K562 (cell line): ENCODE data around the gene ZBTB49. TPM values are rescaled to one million over a fixed set of nuclear protein-coding genes. Genes with fewer than 3 reads are reported as not detected.

ENCODE experiments used
- ARID3B ChIP-seq: fragments of 250-450 bp; sonication (Bioruptor Pico); IDR thresholded peaks from 2 replicates; pipeline ENCODE4 v1.4.0; 2020; ENCODE audit warnings: borderline replicate concordance
- ARNT ChIP-seq, 2 experiments: fragments of 450-650 bp; IDR thresholded peaks; 2 replicates each; pipeline ENCODE4 v1.6.1; 2016; ENCODE audit warnings: mild to moderate bottlenecking in 1 of 2
- CBX5 ChIP-seq: IDR thresholded peaks from 2 replicates; pipeline ENCODE4 v1.6.1; 2014; ENCODE audit warnings: low read depth, borderline replicate concordance
- CEBPG ChIP-seq, 3 experiments: fragments of 200-800 bp in 1 of 3; sonication (Bioruptor generic) in 1 of 3; sonication (generic) in 1 of 3; formaldehyde crosslinking in 1 of 3; IDR thresholded peaks in 2 of 3; conservative IDR thresholded peaks in 1 of 3; 2 replicates each; pipeline versions ENCODE4 v1.6.1 to v1.8.0; 2016 to 2022; ENCODE audit warnings: missing compliant biosample characterization in 2 of 3, missing genetic modification characterization in 2 of 3, mild to moderate bottlenecking in 1 of 3, missing genetic modification reagents in 1 of 3
- CGGBP1 ChIP-seq: fragments of 250-450 bp; sonication (Bioruptor Pico); IDR thresholded peaks from 2 replicates; pipeline ENCODE4 v1.9.0; 2021; ENCODE audit warnings: mild to moderate bottlenecking
- FIP1L1 ChIP-seq: fragments of 200-400 bp; formaldehyde crosslinking; IDR thresholded peaks from 2 replicates; pipeline ENCODE4 v1.6.1; 2018; ENCODE audit warnings: mild to moderate bottlenecking, low read depth, low read length; ENCODE audit not compliant: poor library complexity, severe bottlenecking
- FOS ChIP-seq: IDR thresholded peaks from 3 replicates; pipeline ENCODE4 v1.6.1; 2011; ENCODE audit not compliant: insufficient read length; ENCODE audit errors: extremely low read depth
- GTF2A2 ChIP-seq: IDR thresholded peaks from 2 replicates; pipeline ENCODE4 v1.6.1; 2016; ENCODE audit warnings: mild to moderate bottlenecking, missing genetic modification characterization, missing compliant biosample characterization
- HDAC3 ChIP-seq: fragments of 450-650 bp; IDR thresholded peaks from 2 replicates; pipeline ENCODE4 v1.6.1; 2018; ENCODE audit warnings: borderline replicate concordance, mild to moderate bottlenecking, moderate library complexity; ENCODE audit not compliant: partially characterized antibody
- HINFP ChIP-seq: fragments of 450-650 bp; conservative IDR thresholded peaks from 2 replicates; pipeline ENCODE4 v1.6.1; 2016; ENCODE audit warnings: missing genetic modification characterization, low read depth, mild to moderate bottlenecking, control low read depth, missing compliant biosample characterization
- HLTF ChIP-seq: fragments of 450-650 bp; IDR thresholded peaks from 2 replicates; pipeline ENCODE4 v1.6.1; 2016
- KLF10 ChIP-seq: fragments of 250-450 bp; sonication (Bioruptor Pico); IDR thresholded peaks from 2 replicates; pipeline ENCODE4 v1.6.1; 2021; ENCODE audit warnings: matching md5 sums
- MLLT1 ChIP-seq, 2 experiments: fragments of 450-650 bp; IDR thresholded peaks; 2 replicates each; pipeline ENCODE4 v1.6.1; 2016
- POLR2A ChIP-seq: fragments of 450-650 bp; conservative IDR thresholded peaks from 2 replicates; pipeline ENCODE4 v1.6.1; 2016
- POLR2H ChIP-seq: IDR thresholded peaks from 2 replicates; pipeline ENCODE4 v1.6.1; 2016; ENCODE audit warnings: missing genetic modification characterization, low read depth, mild to moderate bottlenecking, control low read depth, missing compliant biosample characterization, moderate library complexity
- PYGO2 ChIP-seq: fragments of 450-650 bp; IDR thresholded peaks from 2 replicates; pipeline ENCODE4 v1.6.1; 2016; ENCODE audit warnings: mild to moderate bottlenecking, missing genetic modification characterization, moderate library complexity, missing compliant biosample characterization
- RBM25 ChIP-seq: fragments of 200-400 bp; formaldehyde crosslinking; IDR thresholded peaks from 2 replicates; pipeline ENCODE4 v1.6.1; 2018; ENCODE audit warnings: low read length, low read depth, moderate library complexity; ENCODE audit not compliant: severe bottlenecking
- TFAM ChIP-seq: fragments of 250-450 bp; sonication (Bioruptor Pico); conservative IDR thresholded peaks from 2 replicates; pipeline ENCODE4 v1.5.0; 2021; ENCODE audit warnings: mild to moderate bottlenecking, moderate library complexity
- ZEB2 ChIP-seq: fragments of 450-650 bp; IDR thresholded peaks from 2 replicates; pipeline ENCODE4 v1.6.1; 2016
- ZKSCAN1 ChIP-seq: fragments of 150-350 bp; IDR thresholded peaks from 2 replicates; pipeline ENCODE4 v1.6.1; 2016; ENCODE audit warnings: low read depth, low read length
- ZNF263 ChIP-seq: sonication (generic); formaldehyde crosslinking; IDR thresholded peaks from 2 replicates; pipeline ENCODE4 v1.8.0; 2022; ENCODE audit warnings: mild to moderate bottlenecking, missing genetic modification reagents, borderline replicate concordance
- ZNF280B ChIP-seq: fragments of 250-450 bp; sonication (Bioruptor Pico); IDR thresholded peaks from 2 replicates; pipeline ENCODE4 v1.5.1; 2021; ENCODE audit warnings: mild to moderate bottlenecking
- polyA plus RNA-seq, 8 experiments: library from polyadenylated mRNA; depleted of rRNA in 4 of 8; stranded (reverse) in 5 of 8; unstranded in 3 of 8; fragments of >200 nt; fragmentation: Nextera tagmentation in 2 of 8; fragmentation: Illumina TruSeq in 1 of 8; extraction: Ambion mirVana in 2 of 8; extraction: Trizol in 1 of 8; gene quantifications; 2 replicates each; pipeline versions ENCODE4 v1.2.1 to v1.2.3, GENCODE V29; 2011 to 2014; ENCODE audit warnings: inconsistent platforms in 1 of 8, missing spikeins in 1 of 8
- total RNA-seq, 7 experiments: library from RNA; depleted of rRNA in 6 of 7; stranded (reverse); fragments of >200 nt in 6 of 7; fragmentation: Illumina TruSeq in 2 of 7; extraction: Trizol in 2 of 7; gene quantifications; 2 replicates each; pipeline versions ENCODE4 v1.2.1 to v1.2.3, GENCODE V29; 2011 to 2021; ENCODE audit warnings: low replicate concordance in 1 of 7

Gene ZBTB49
- total and polyA plus RNA-seq, 9 of the 15 experiments (the other 6 are each of a cell fraction or from before 2014, with no cell fraction given) = 0.49 to 8.0 (median 4.2) TPM

- no peak for TF ChIP-seq CEBPG (CRISPR knock-in tag; IDR thresholded peaks at IDR 0.05)
- no peak for TF ChIP-seq CEBPG (tag; conservative IDR thresholded peaks at IDR 0.05 in 1 of 2, IDR thresholded peaks at IDR 0.05 in 1 of 2)
- no peak for TF ChIP-seq ZNF280B (CRISPR knock-in tag)
- peak; percentile 86 for TF ChIP-seq POLR2H
- no peak for TF ChIP-seq FIP1L1
- TF ChIP-seq TFAM = no peak
- no peak; the same call in 1 of the 2 replicates for TF ChIP-seq CBX5
- TF ChIP-seq ARID3B (CRISPR knock-in tag) = no peak
- TF ChIP-seq FOS = no peak
- TF ChIP-seq KLF10 = no peak
- TF ChIP-seq ARNT (IDR thresholded peaks at IDR 0.05) = peak in 1 of 2 experiments; percentile 45; a peak in 1 of 4 replicates
- TF ChIP-seq ZEB2 = peak; percentile 82
- peak; percentile 96 for TF ChIP-seq POLR2A
- TF ChIP-seq PYGO2 (tag) = no peak
- 0 out of 2 replicates have a peak, but pooled peaks have one; percentile 62 for TF ChIP-seq HLTF
- no peak for TF ChIP-seq ZNF263 (CRISPR knock-in tag)
- no peak for TF ChIP-seq HDAC3
- TF ChIP-seq RBM25 = no peak
- peak; percentile 92 for TF ChIP-seq HINFP
- peak in 1 of 2 experiments; percentile 50; a peak in 2 of 4 replicates for TF ChIP-seq MLLT1 (IDR thresholded peaks at IDR 0.05)
- TF ChIP-seq ZKSCAN1 = peak; percentile 26; the same call in 1 of the 2 replicates
- TF ChIP-seq CGGBP1 (CRISPR knock-in tag) = no peak
- TF ChIP-seq GTF2A2 (tag) = 0 out of 2 replicates have a peak, but pooled peaks have one; percentile 45
These were observed 41.8 kb upstream of the ZBTB49 start, which contains the start of gene TMEM128 (continued) for GRCh38 chr4:4248029-4248884.
